Skeletal muscle cell (primary cell): Measurements from ENCODE around the gene NELL2.
"Not testable (repeated sequence)": the region's sequence is repeated elsewhere in the genome, so short reads cannot be mapped to it uniquely, and the experiment has no call there.

ENCODE experiments used
- DNase-seq: peaks from one replicate; pipeline ENCODE4 v3.0.0-alpha.2; 2010; ENCODE audit warnings: low read depth
- H3K4me3 ChIP-seq: 2 replicates; pipeline ENCODE4 v1.5.1; 2011; ENCODE audit warnings: low read depth, mild to moderate bottlenecking, control low read depth, low read length, moderate library complexity

Gene NELL2

DNA sequence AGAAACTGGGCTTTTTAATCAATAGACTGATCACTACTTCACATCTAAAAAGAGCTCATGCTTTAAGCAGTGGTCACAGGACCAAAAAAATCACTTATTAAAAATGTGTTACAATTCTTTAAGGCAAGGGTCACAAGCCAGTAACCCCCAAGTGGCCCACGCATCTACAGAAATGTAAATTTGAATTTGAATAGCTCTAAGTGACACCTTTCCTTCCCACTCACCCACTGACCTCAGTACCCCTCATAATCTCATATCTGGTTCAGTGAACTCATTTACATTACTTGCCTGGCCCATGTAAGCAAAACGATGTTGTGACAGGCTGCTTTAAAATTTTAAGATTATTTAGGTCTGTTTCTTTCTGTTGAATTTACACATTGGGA lies 27.4 kb downstream of the NELL2 start:
- DNase-seq = no peak
- H3K4me3 ChIP-seq = no peak overlapping the region

DNA sequence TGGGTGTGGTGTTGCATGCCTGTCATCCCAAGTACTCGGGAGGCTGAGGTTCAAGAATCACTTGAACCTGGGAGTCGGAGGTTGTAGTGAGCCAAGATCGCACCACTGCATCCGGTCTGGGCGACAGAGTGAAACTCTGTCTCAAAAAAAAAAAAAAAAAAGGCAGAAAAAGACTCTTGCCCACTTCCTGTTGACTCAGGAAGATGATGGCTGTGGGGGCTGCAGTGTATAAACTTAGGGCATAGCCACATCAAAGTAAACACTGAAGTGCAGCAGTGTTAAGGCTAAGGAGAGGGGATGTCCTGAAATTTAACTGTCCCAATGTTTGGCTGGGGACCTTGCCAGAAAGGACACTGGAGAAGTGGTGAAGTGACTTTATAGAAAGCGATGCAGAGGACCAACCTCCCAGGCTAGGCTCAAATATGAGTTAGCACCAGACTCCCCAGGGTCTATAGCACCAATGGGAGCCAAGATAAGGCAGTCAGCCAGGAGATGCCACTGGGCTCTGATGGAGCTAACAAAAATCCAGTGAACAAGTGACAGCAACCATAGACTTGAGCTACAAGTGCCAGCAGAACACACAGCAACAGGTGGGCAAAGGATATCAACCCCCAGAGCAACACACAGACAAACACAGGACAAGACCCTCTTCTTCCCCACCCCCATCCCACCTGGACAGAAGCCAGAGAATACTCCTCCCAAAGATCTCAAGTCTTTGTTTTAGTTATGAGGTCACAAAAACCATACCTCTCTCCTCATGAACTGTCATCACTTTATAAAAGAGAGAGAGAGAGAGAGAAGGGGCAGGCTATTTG lies 28.0 kb downstream of the NELL2 start:
- H3K4me3 ChIP-seq = no peak overlapping the region
- no peak for DNase-seq

DNA sequence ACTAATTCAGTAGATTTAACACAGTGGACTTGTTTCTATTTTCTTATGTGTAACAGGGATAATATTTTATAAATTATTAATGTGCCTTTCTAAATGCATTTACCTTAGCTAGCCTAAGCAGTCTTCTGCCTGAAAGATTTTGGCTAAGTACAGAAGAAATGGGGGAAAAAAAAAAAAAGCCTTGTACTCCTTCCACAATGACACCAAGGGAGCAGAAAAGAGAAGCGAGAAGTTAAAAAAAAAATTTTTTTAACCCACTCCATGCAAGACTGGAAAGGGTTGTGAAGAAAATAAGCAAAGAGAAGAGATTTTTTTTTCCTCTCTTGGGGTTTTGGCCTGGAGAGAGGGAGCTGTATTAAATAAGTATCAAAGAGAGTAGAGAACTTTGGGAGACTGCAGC lies 28.7 kb downstream of the NELL2 start:
- no peak for DNase-seq
- H3K4me3 ChIP-seq = no peak overlapping the region

DNA sequence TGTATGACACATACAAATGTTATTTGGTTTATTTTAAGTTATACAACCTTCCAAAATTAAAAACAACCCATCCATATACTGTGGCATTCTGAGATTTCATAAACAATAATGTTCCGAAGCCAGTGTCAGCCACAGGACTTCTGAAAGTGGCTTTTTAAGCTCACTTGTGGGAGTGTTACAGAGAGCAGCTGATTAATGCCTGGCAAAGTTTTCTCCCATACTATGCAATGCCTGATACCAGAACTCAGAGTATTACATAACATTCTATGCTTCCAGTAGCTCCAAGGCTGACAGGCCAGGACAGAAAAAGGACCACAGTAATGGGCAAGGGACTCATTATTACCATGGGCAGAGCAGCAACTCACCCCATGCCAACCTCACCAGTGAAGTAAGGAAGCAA lies 29.3 kb downstream of the NELL2 start:
- no peak for DNase-seq
- no peak overlapping the region for H3K4me3 ChIP-seq

DNA sequence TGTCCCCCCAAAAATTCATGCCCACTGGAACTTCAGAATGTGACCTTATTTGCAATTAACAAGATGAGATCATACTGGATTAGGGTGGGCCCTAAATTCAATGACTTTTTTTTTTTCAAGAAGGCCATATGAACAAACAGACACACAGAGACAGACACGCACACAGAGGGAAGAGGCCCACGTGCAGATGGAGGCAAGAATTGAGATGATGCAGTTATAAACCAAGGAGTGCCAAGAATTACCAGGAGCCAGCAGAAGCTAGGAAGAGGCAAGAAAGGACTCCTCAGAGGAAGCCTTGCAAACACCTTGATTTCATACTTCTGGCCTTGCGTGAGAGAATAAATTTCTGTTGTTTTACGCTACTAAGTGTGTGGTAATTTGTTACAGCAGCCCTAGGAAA lies 33.4 kb downstream of the NELL2 start:
- no peak for DNase-seq
- no peak overlapping the region for H3K4me3 ChIP-seq

DNA sequence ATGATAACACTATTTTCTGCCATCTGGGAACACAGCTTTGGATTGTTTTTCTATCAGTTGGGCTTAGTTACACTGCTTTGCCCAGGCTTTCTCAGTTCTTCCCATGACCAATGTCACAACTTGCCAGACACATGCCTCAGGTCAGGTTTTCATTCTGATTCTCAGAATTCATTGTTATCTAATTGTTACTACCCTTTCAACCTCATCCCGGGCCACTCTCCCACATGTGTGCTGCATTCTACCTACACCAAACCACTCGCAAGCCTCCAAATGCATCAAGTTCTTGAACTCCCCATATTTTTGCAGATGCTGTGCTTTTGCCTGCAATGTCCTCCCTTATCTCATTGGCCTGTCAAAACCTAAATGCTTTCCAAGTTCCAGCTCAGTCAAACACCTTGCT lies 36.3 kb downstream of the NELL2 start:
- DNase-seq = no peak
- no peak overlapping the region for H3K4me3 ChIP-seq

DNA sequence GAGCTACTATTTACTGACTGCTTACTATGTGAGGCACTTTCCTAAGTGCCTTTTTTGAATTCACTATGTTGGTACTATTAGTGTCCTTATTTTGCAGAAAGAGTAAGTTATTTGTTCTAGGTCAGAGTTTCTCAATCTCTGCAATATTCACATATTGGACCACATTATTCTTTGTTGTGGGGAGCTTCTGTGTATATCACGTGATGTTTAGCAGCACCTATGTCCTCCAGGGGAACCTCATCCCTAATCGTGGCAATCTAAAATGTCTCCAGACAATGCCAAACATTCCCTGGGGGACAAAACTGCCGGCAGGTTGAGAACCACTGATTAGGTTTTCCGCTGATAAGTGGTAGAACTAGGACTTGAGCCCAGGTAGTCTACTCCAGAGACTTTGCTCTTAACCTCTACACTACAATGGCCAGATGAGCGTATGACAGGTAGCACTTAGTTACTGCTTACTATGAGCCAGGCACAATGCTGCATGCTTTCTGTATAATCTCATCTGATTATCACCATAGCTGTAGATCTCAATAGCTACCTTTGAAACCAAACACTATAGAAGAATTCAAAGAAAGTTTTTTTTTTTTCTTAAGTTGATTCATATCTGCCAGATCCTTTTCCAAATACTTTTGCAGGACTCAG lies 38.9 kb downstream of the NELL2 start:
- DNase-seq = no peak
- H3K4me3 ChIP-seq = no peak overlapping the region

DNA sequence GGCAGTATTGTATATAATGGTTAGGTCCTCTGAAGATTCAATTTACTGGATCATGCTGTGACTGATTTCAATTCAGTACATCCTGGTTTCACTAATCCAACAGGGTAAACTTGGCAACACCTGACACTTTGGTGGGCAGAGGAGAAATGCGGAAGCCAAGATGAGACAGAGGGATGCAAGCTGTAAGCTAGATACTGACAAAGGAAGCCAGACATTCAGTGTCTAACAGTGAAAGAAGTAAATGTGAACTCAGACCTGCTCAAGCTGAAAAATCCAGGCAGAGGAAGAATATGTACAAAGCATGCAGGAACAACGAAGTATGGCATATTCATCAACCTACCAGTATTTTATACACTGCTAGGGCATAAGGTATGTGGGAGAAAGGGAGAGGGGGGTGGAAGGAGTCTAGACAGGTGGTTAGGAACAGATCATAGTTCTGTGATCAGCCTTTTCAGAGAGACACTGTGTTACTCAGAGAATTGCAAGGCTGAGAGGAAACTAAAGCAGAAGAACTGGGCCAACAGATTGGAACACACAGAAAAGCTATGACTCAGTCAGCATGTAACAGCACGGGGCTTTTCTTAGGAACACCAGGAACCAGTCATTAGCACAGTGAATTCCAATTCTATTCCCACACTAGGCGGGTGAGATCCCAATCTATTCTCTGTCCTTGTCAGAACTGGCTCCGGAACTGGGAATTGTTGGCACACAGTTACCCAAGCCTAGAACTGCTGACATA lies 40.3 kb downstream of the NELL2 start:
- DNase-seq = no peak
- no peak overlapping the region for H3K4me3 ChIP-seq

DNA sequence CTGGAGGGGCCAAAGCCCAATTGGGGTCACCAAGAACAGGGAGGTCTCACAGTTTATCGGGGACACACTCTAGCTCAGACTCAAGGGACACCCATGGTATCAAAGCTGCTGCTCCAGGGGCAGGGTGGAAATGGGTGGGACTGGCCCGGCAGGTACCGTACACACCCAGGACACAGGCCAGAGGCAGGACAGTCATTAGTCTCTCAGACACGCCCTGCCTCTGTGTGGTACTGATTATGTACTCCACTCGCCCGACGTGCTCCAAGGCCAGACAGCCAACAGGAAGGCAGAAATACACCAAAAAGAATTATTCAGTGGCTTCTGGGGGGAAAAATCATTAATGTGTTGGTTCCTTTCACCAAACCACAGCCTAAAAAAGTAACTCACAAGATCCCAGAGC lies 41.1 kb downstream of the NELL2 start:
- not testable (repeated sequence) for H3K4me3 ChIP-seq, DNase-seq

DNA sequence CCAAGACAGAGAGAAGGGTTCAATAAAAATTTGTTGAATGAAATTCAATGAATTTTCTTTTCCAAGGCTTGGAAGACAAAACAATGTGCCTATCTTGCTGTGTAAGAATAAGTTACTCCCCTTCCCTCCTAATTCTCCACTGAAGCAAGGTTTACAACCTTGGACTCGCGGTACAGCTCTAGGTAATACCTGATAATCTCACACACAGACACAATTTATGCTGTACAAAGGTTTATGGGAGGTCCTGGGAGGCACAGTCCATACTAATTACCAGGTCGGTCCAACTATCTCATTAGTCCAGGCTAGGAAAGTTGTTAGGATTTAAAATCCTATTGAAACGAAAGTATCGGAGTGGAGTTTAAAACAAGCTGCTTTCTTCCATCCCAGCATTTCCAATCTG lies 42.6 kb downstream of the NELL2 start:
- H3K4me3 ChIP-seq = no peak overlapping the region
- no peak for DNase-seq

DNA sequence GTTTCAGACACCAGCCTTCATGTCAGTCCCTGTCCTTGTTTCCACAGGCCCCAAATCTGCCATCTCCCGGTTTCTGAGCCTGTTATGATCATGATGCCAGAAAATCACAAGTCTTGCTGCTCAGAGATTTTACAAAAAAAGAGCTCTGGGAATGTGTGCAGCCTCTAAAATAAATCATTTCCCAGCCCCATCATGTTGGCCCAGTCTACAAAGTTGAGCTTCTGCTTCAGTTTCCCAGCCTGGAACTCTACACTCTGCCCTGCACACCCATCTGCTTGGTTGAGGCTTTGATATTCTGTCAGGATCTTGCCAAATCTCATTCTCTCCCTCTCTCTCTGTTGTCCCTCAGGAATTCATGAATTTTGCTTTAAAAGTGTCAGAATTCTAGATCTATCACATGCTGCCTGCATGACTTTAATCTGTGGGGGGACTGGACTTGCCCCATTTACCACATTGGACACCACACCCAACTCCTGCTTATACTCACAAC lies 45.5 kb downstream of the NELL2 start:
- no peak for DNase-seq
- H3K4me3 ChIP-seq = no peak overlapping the region

DNA sequence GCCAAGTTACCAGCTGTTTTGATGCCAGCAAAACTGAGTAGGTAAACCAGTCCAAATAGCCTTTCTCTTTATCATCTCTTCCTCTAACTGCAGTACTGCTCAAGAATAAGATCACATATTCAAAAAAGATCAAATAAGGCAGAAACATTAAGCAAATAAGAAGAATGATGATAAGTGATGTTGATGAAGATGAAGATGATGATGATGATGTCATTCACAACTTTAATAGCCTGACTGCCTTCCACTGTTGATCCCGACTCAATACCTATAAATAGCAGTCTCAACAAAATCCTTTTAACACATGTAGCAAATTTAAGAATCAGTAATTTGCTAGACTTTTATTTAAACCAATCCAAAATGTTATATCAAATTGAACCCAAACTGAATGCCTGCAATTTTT lies 47.1 kb downstream of the NELL2 start:
- H3K4me3 ChIP-seq = no peak overlapping the region
- DNase-seq = no peak

DNA sequence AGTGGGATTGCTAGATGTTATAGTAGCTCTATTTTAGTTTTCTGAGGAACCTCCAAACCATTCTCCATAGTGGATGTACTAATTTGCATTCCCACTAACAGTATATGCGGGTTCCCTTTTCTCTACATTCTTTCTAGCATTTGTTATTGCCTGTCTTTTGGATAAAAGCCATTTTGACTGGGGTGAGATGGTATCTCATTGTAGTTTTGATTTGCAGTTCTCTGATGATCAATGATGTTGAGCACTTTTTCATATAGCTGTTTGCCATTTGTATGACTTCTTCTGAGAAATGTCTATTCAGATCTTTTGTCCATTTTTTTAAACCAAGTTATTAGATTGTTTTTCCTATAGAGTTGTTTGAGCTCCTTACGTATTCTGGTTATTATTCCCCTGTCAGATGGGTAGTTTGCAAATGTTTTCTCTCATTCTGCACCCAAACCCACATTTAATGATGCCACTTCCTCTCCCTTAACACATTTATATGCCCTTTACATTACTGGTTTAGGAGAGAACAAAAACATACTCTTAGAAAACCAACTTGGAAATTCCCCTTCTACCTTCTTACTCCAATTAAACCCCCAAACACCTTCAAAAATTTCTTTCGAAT lies 48.2 kb downstream of the NELL2 start:
- no peak for DNase-seq
- H3K4me3 ChIP-seq = no peak overlapping the region

DNA sequence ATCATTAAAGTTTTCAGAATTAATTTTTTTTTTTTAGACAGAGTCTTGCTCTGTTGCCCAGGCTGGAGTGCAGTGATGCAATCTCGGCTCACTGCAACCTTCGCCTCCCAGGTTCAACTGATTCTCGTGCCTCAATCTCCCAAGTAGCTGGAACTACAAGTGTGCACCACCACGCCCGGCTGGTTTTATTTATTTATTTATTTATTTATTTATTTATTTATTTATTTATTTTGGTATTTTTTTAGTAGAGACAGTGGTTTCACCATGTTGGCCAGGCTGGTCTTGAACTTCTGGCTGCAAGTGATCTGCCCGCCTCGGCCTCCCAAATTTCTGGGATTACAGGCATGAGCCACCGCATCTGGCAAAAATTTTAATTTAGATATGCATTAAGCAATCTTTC lies 54.4 kb downstream of the NELL2 start:
- not testable (repeated sequence) for H3K4me3 ChIP-seq, DNase-seq

DNA sequence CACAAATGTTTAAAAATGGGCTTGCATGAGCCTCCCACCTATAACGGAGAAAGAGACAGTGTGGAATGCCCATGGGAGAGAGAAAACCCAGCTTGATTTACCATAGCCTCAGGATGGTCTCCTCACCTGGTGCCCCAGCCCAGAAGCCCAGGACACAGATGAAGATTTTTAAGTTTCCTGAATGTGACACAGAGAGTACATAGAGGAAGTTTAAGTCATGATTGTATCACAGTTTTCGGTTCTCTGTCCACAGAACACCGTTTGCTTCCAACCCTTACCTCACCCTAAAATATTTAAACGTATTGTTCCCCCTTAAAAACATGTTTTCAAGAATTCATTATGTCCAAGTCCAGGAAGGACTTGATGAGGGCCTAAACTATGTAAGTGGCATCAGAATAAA lies 56.2 kb downstream of the NELL2 start:
- no peak overlapping the region for H3K4me3 ChIP-seq
- DNase-seq = no peak

DNA sequence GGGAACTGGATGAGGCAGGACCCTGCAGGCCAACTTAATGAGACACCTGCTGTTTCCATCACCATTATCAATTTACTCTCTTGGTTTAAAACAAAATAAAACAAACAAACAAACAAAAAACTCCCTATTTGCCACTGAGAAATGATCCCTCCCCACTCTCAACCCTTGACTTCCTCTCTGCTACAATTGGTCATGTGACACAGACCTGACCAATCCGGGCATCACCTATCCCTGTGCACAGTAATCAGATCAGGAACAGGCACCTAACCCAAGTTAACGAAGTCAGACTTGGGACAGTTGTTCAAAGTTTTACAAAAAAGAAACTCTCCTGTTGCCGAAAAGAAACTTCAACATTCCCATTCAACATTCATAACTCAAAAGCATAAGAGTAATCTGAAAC lies 58.4 kb downstream of the NELL2 start:
- no peak for DNase-seq
- no peak overlapping the region for H3K4me3 ChIP-seq

DNA sequence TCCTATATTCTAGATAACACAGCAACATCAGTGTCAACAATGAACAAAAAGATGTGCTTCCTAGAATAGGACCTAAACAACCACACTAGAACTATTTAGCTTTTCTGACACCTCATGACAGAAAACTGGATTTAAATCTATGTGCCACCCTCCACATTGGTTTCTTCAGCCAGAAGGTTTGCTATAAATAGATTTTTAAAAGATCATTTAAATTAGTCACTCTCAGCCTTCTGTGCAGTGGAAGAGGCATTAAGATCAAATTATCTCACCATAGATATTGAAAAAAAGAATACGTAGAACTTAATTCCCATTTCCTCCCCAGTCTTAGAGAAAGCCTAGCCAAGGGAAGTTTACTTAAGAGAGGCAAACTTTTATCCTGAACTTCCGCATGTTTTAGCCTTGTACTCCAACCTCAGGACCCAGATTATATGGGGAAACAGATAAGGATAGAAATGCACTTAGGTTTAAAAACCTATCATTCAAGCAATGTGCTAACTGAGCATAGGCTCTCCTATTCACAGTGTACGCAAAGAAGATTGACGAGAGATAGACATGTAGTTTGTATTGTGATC lies 59.6 kb downstream of the NELL2 start:
- no peak for DNase-seq
- H3K4me3 ChIP-seq = no peak overlapping the region

DNA sequence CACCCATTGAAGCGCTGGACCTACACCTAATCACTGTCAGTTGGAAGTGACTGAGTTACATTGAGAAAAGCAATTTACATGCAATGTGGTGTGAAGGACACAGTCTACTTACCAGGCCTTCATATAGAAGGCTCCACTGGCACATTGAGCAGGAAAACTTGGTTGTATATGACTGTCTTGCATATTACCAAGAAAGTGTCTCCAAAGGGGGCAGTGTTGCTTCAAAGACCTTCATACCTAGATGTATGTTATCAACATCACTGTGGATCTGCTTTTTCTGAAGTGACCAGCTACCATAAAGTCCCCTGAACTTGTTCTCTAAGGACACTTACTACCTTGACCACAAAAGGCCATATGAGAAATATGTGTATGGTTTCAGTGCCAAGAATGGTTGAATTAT lies 64.1 kb downstream of the NELL2 start:
- DNase-seq = no peak

DNA sequence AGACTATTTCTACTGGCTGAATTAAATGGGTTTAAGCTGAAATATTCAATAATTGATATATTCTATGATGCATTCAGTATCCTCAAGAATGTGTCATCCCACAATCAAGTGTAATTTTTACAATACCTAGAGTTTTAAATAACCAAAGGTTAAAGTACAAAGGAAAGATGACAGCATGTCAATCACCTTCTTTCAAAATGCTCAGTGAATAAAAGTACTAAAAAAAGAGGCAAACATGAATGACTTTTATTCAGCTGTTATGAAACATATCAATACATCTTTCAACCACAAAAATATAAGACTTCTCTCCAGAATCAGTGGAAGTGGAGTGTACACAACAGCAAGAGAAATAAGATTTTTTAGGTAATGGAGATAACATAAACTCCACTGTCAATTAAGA lies 72.0 kb downstream of the NELL2 start:
- H3K4me3 ChIP-seq = no peak overlapping the region
- no peak for DNase-seq

More for the DNA sequence above, 64.1 kb downstream of the NELL2 start:
- H3K4me3 ChIP-seq = no peak overlapping the region

DNA sequence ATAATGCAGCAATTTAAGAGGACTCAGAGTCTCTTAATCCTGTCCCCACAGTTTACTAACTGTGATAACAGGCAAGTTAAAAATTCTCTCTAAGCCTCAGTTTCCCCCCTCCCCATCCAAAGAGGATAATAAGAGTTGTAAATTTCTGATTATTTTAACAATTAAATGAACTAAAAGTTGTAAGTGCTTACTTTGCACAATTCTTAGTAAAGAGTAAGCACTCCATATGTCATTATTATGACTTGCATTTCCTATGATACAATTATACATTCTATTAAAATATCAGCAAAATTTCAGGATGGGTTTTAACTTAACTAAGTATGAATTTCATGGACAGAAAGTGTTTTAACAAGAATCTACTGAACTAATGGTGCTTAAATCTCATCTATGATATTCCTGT lies 80.1 kb downstream of the NELL2 start:
- DNase-seq = no peak
- H3K4me3 ChIP-seq = no peak overlapping the region
